EH (cell line): ENCODE results near the gene OPA1.
A peak's percentile ranks its signal among the peaks of the same experiment; 100 is the strongest.

Source experiments
- DNase-seq: peaks from one replicate; pipeline ENCODE4 v3.0.0-alpha.2; 2015; ENCODE audit warnings: low read depth

Gene OPA1

GRCh38 chr3:193737191-193737751 lies 144.3 kb downstream of the OPA1 start:
- no peak for DNase-seq

GRCh38 chr3:193742628-193743027 lies 149.6 kb downstream of the OPA1 start:
- DNase-seq: no peak

GRCh38 chr3:193743702-193744047 lies 150.7 kb downstream of the OPA1 start:
- no peak for DNase-seq

GRCh38 chr3:193744048-193744821 lies 151.2 kb downstream of the OPA1 start:
- DNase-seq: no peak

- peak; percentile 6 for DNase-seq
Measured at GRCh38 chr3:193744822-193745684, 152.0 kb downstream of the OPA1 start.

GRCh38 chr3:193746832-193747231 lies 153.8 kb downstream of the OPA1 start:
- DNase-seq: no peak
